AG08395 (cell line): ENCODE data around the gene PRKAR1B.
"Not testable (repeated sequence)": the region's sequence is repeated elsewhere in the genome, so short reads cannot be mapped to it uniquely, and the experiment has no call there.

Experiments
- DNase-seq: peaks from one replicate; pipeline ENCODE4 v3.0.0; 2012; ENCODE audit warnings: mixed read lengths, low spot score

PRKAR1B gene

GRCh38 chr7:552868-553635 lies 174.0 kb downstream of the PRKAR1B start:
- DNase-seq = no peak

GRCh38 chr7:552151-552867 lies 174.8 kb downstream of the PRKAR1B start:
- not testable (repeated sequence) for DNase-seq

- DNase-seq = not testable (repeated sequence)
Measured at GRCh38 chr7:551615-551970, 175.5 kb downstream of the PRKAR1B start.

GRCh38 chr7:550881-551614 lies 176.0 kb downstream of the PRKAR1B start:
- no peak for DNase-seq

- no peak for DNase-seq
Measured at GRCh38 chr7:549891-550625, 177.0 kb downstream of the PRKAR1B start.

GRCh38 chr7:549066-549890 lies 177.8 kb downstream of the PRKAR1B start:
- no peak for DNase-seq

GRCh38 chr7:548401-548800 lies 178.7 kb downstream of the PRKAR1B start:
- no peak for DNase-seq

GRCh38 chr7:545470-545869 lies 181.6 kb downstream of the PRKAR1B start:
- DNase-seq = no peak

GRCh38 chr7:544338-545221 lies 182.5 kb downstream of the PRKAR1B start:
- no peak for DNase-seq

GRCh38 chr7:543501-544337 lies 183.4 kb downstream of the PRKAR1B start:
- DNase-seq = no peak

GRCh38 chr7:542713-543500 lies 184.2 kb downstream of the PRKAR1B start:
- DNase-seq = peak; percentile 95

- no peak for DNase-seq
Measured at GRCh38 chr7:542131-542712, 184.9 kb downstream of the PRKAR1B start.

- no peak for DNase-seq
Measured at GRCh38 chr7:541661-542060, 185.4 kb downstream of the PRKAR1B start.

GRCh38 chr7:540997-541396 lies 186.1 kb downstream of the PRKAR1B start:
- DNase-seq = no peak

GRCh38 chr7:540579-540978 lies 186.5 kb downstream of the PRKAR1B start:
- no peak for DNase-seq

GRCh38 chr7:539731-540411 lies 187.2 kb downstream of the PRKAR1B start:
- DNase-seq = peak; percentile 29
